ENCODE measurements around the gene GTPBP8.
"Not testable (repeated sequence)": the region's sequence is repeated elsewhere in the genome, so short reads cannot be mapped to it uniquely, and the experiment has no call there.

The GTPBP8 gene

DNA sequence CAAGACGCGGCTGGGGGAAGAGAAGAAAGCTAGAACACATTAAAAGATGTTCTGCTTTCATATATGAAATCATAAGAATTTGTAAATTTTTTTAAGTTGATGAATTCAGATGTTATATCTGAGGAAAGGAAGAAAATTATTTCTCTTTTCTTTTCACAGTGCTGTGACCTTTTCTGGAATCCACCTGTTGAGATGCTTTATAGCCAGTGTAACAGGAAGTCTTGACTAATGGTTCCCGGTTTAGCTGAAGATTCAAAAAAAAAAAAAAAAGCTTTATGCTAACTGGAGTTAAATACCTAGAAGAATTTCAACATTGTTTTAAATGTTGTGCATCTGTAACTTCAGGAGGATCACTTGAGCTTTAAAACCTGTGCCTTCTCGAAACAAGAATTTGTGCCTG lies 9.9 kb downstream of the GTPBP8 start:
- no peak for DNase-seq (ENCODE audit: low read depth, low spot score)

DNA sequence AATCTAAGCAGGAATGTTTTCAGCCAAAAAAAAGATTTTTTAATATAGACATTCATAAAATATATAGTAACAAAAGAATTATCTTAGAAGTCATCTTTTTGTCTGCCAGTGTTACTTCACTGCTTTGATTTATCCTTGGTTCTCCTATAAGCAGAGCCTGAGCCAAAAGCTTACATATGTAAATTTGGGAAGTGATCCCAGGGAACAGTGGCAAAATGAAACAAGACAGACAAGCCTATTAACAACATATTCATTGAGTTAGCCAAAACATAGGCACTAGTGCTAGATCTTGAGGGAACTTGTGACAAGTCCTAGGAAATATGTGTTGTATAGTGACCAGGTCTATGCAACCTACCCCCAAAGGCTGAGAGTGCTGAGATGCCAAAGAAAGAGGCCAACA lies 11.3 kb downstream of the GTPBP8 start:
- DNase-seq (ENCODE audit: low read depth, low spot score) = no peak

DNA sequence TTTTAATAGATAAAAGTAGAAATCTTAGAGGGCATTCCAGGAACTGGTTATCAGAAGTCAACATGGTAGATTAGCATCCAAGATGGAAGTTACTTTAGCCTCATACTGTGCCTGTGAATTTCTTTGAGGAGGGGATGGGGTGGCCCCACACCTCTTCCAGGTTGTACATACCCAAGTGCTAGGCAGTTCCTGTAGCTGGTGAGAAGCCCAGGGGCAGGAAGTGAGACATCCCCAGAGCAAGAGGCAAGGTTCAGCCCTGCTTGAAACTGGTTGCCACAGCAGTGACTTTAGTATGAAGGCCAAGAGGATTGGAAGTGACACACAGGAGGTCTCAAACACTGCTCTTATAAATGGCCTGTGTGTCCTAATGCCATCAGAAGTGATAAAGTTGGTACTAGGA lies 11.9 kb downstream of the GTPBP8 start:
- no peak for DNase-seq (ENCODE audit: low read depth, low spot score)

DNA sequence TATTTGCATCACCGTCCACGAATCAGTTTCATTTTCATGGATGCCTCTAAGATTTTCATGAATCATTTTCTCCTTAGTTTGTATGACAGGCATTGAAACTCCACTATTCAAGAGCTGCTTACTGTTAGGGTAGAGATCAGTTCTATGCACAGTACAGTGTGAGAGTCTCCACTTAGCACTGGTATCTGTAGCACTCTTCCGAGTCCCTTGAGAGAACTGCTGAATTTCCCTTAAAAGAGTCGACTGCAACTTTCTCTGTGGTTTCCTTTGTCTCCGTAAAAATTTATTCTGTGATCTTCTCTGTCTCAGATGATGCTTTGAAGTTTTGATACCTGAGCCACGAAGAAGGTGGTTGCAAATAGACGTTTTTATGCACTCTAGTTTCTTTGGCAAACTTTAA lies 14.8 kb downstream of the GTPBP8 start:
- DNase-seq (ENCODE audit: low read depth, low spot score) = no peak

DNA sequence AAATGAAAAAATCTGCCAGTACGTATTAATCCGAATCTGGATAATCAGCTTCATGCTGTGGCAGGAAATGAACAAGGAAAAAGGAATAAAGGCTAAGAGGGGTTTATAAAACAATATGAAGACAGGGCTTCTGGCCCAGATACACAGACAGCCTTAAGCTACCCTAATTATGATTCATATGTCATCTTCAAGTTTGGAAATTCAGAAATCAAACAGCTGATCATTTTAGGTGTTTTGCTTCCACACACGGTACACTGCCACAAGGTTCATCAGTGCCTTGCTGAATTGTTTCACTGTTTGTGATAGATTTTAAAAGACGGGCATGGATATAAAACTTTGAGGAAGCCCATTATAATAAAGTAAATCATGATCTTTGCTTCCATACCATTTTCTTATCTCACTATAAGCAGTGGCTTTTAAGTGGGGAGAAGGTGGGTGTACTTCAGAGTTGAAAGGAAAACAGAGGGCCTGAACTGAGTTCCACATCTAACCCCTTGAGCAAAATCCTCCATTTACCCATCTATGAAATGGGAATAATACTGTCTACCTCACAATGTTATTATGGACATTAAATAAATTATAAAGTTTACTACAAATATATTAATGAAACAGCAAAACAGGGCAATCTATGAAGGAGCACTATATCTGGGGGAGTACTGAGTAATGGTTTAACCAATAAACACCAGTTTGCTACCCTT lies 15.7 kb downstream of the GTPBP8 start:
- DNase-seq (ENCODE audit: low read depth, low spot score) = no peak

DNA sequence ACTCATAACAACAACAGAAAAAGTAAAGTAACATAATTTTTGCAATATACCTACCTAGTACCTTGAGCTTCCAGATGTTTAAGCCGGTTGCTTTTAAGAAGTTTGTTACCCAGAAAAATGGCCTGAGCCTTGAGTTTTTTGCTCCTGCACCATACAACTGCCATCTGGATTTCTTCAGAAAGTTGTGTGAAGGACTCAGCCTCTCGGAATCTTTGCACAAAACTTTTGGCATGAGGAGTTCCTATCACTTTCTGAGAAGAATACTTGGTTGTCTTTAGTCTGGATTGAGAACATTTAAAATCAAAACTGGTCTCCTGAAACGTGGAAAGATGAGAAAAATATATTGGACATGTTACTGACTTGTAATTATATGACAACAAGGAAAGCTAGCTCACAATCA lies 17.3 kb downstream of the GTPBP8 start:
- DNase-seq (ENCODE audit: low read depth, low spot score) = no peak

DNA sequence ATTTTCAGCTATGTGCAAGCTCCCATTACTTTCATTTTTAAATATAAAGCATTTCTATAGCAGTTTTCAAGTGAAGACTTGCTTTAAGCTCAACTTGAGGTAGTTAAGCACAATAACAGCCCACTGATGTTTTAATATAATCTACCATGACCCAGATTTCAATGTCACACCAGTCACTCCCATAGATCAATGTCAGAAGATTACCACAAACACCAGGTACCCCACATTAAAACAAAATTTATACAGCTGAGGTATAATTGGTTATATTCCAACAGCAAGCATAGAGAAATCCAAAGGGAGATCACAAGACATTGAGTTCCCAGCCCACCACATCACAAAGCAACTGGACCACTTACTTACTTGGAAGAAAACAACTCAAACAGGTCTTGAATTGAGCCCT lies 22.8 kb downstream of the GTPBP8 start:
- no peak for DNase-seq (ENCODE audit: low read depth, low spot score)

DNA sequence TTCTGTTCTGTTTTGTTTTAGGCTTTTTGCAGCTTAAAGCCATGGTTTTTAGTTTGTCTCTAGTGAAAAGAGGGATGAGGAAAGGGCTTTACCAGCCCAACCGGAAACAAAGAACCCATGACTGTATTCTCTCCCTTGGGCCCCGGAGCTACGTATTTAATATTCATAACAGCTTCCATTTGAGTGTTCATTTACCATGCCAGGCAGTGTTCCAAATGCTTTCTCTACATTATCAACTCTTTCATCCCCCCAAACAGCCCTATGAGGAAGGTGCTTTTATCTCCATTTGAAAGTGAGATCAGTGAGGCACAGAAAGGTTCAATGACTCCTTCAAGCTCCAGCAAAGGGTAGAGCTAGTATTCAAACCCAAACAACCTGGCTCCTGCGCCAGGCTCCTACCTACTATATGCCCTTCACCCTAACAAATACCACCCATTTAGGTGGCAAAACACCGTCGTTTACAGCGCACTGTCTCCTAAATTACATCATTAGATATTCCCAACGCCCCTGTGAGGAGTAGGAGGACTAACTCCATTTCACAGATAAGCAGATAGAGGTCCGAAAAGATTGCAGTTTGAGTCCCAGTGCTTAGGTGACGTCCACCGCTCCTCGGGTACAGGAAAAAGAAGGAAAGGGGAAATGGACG lies 27.9 kb downstream of the GTPBP8 start:
- DNase-seq (ENCODE audit: low read depth, low spot score) = no peak

DNA sequence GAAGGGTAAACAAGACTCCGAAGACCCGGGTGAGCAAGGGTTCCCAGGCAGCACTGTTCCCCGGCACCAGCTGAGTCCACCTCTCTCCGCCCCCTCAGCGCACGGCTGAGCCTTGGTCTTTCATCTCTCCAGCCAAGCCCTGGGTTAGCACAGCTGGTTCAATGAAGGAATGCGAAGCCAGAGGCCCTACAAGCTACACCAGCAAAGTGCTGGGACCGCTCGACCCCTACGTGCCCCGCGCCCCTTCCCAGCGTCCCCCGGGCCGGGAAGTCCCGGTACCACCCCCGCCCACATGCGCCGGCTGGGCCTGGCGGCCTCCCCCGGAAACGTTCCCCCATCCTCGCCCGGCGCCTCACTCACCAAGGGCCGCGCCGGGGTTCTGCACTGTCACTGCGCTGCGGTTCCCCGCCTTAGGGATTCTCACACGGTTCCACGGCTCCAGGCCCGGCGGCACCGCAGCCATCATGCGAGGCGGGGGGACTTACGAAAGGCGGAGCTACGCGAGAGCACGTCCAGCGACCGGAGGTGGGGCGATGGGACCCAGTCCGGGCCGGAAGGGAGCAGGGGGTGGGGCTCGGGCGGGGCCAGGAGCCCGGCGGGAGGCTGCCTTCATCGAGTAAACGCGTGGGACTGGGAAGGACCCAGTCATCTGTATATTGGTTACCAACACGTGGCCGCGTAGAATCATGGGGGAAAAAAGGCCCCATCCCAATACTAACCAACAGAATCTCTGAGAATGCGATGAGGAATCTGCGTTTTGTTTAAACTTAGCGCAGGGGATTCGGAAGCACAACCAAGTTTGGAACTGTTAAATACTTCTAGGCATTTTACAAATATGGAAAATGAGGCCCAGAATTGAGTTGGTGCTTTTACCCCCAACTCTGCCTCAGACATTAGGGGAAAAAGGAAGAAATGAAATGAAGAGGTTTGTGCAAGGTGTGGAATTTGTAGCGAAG lies 28.7 kb downstream of the GTPBP8 start:
- peak; percentile 60 for DNase-seq (ENCODE audit: low read depth, low spot score)

DNA sequence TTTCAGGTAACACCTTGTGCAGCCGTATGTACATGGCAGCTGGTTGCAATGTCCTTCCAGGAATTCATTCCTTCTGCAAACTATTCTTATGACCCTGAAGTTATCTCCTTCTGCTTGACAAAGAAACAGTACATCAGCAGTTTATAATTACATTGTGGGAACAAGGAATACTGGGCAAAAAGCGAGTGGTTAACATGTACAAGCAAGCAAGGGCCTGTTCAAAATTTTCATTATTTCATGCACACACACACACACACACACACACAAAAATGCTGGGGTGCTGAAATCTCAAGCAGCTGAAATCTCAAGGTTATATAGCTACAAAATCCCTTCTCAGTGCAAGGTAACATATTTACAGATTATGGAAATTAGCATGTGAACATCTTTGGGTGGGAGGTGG lies 30.7 kb downstream of the GTPBP8 start:
- no peak for DNase-seq (ENCODE audit: low read depth, low spot score)

DNA sequence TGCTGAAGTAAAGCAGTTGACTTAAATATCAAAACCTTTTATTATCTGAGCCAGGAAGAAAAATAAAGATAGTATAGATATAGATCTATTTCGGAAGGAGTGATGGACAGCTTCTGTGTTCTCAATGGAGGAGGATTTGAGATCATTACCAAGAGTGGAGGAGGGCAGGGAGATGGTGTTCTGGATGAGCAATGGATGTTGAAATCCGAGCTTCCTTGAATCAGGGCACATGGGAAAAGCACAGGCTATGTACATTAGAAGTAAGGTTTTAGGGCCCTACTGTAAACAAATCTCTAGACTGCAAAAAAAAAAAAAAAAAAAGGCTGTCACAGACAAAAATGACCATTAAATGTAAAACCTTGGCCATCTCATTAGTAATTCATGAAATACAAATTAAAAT lies 43.2 kb downstream of the GTPBP8 start:
- no peak for DNase-seq (ENCODE audit: low read depth, low spot score)

DNA sequence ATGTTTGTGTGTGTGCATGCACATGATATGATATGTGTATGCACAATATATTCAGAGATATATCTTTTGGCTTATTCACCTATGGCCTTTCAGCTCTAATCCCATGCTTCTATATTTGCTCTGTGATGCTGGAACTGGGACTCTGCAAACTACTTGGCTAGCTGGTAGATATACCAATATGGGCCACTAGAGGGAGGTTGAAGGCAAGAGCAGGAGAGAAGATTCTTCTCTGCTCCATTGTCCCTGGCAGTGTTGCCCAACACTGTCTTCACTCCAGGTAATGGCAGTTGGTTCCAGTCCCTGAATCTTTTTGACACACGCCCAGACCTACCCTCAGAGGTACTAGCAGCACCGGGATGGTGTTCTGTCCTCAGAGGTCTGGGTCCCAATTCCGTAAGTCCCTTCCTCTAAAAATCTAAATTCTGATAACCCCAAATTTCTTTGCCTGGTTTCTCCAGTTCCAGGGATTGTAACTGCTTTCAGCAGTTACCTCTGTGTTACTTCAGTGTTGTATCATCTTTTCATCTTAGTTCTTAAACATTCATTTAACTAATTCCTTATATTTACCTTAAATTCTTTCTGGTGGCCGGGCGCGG lies 44.7 kb downstream of the GTPBP8 start:
- DNase-seq (ENCODE audit: low read depth, low spot score) = no peak

DNA sequence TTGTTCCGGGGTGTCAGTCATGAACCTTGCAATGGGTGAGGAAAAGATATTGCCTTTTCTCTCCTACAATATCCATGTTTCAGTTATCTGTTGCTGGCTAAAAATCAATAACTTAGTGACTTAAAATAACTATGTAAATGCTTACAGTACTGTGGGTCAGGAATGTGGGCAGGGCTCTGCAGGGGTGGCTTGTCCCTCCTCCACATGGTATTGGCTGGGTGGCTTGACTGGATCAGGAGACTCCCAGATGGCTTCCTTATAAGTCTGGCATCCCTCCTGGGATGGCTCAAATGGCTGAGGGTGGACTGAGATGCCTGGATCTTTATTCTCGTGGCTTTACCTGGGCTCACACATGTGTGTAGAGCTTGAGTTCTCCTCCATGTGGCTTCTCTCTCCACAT lies 47.5 kb downstream of the GTPBP8 start:
- DNase-seq (ENCODE audit: low read depth, low spot score) = no peak

DNA sequence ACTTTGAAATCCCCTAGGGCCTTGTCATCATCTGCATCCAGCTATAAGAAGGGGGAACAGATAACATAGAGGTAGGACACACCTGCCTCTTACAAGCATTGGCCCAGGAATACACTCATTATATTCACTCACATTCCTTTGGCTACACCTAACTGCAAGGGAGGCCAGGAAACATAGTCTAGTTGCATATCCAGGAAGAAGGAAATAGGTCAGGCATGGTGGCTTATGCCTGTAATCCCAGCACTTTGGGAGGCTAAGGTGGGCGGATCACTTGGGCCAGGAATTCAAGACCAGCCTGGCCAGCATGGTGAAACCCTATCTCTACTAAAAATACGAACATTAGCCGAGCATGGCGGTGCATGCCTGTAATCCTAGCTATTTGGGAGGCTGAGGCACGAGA lies 48.8 kb downstream of the GTPBP8 start:
- DNase-seq (ENCODE audit: low read depth, low spot score) = no peak

DNA sequence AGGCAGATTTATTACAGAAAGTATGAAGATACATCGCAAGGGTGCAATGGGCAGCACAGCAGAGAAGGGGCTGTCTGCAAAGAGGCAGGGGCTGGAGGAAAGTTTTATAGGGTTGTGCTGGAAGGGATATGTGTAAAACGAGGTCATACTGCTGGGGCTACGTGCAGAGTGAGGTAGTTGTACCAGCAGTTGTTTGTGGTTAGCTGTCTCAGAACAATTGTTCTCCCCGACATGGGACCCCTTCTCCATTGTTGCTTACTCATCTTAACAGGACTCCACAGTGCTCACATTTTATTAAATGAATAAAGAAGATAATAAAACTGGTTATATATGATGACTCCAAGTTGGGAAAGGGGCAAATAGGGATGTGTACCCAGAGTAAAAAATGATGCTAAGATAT lies 49.4 kb downstream of the GTPBP8 start:
- no peak for DNase-seq (ENCODE audit: low read depth, low spot score)

DNA sequence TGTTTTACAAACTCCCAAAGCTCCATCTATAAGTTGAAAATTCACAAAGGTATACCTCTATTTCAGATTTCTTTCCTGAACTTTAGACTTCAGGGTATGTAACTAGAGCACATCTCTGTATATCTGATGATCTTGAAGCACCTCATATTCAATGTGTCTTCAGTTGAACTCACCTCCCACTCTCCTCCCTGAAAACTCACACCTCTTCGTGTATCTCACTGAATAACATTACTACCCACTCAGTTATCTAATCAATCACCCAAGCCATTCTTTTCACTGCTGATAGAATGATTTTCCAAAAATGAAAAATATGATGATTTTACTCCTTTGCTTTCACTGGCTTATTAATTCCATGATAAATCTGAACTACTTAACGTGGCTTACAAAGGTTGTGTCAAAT lies 52.9 kb downstream of the GTPBP8 start:
- DNase-seq (ENCODE audit: low read depth, low spot score) = no peak

DNA sequence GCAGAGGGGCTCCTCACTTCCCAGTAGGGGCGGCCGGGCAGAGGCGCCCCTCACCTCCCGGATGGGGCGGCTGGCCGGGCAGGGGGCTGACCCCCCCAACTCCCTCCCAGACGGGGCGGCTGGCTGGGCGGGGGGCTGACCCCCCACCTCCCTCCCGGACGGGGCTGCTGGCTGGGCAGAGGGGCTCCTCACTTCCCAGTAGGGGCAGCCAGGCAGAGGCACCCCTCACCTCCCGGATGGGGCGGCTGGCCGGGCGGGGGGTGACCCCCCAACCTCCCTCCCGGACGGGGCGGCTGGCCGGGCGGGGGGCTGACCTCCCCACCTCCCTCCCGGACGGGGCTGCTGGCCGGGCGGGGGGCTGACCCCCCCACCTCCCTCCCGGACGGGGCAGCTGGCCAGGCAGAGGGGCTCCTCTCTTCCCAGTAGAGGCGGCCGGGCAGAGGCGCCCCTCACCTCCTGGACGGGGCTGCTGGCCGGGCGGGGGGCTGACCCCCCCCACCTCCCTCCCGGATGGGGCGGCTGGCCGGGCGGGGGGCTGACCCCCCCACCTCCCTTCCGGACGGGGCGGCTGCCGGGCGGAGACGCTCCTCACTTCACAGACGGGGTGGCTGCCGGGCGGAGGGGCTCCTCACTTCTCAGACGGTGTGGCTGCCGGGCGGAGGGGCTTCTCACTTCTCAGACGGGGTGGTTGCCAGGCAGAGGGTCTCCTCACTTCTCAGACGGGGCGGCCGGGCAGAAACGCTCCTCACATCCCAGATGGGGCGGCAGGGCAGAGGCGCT lies 55.6 kb downstream of the GTPBP8 start:
- DNase-seq (ENCODE audit: low read depth, low spot score) = not testable (repeated sequence)

DNA sequence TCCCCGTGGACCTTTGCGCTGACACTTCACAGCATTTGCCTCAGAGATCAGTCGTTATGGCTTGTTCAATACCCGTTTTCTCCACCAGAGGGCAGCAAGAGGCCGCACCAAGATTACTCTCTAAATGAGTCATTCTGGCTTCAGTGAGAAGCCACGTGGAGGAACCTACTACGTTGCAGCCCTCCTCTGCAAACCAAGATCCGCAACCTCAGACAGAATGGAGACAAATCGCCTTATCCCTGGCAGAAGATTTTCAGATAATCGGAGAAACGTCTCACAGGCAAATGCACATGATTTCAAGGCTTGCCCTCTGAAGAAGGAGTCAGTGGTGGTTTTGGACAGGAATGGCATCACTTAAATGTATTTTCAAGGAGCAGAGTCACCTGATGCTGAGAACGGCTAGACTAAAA lies 60.5 kb downstream of the GTPBP8 start:
- DNase-seq (ENCODE audit: low read depth, low spot score) = no peak
